Measurements from ENCODE around the gene HID1.

Gene HID1

DNA sequence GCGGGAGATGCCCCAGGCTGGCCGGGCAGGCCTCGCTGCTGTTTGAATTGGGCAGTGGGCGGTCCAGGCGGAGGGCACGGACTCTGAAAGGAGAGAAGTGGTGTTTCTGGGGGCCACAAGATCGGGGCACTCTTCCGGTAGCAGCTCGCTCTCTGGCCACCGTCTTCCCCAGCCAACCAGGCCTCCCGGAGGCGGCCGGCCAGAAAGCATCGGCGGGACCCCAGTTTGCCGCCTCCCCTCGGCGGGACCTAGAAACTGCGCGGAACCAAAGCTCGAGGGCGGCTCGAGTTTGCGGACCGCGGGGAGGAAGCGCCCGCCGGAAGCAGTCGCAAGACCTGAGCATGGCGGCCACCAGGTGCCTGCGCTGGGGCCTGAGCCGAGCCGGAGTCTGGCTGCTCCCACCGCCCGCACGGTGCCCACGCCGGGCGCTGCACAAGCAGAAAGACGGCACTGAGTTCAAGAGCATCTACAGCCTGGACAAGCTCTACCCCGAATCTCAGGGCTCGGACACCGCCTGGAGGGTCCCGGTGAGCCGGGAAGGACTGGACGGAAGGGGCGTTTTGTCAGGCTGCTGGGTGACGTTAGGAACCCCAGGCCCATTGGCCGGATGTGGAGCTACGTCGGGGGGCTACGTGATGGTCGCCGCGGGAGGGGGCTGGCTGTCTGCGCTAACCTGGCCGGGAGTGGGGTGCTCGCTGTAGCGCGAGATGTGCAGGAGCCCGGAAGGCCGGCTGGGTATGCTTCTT lies 40.0 kb upstream of the HID1 start, which contains the start of gene MRPL58:
Gene MRPL58 (plus strand): TSS at position 325 of the 746 bp plus-strand sequence. CDS start 17 bp downstream, at position 342.
- Mint-ChIP-seq H3K4me1 (peaks cover 23% of the 10 kb centered on the region), H3K27me3 (ENCODE audit: low read depth) (no peaks in the 10 kb centered on the region), H3K4me3 (peak within 1 kb of the TSS; percentile 91 to 96 (median 94)), H3K27ac (peak within 1 kb of the TSS; percentile 97 to 99 (median 97)), H3K9me3 (no peaks in the 10 kb centered on the region), H3K36me3 (ENCODE audit: low read depth) (peaks cover 14% of the 10 kb centered on the region)
- TF ChIP-seq CTCF (IDR thresholded peaks at IDR 0.05; ENCODE audit: unreplicated experiment in 3 of 3), result peak; percentile 57 to 68 (median 65)

GRCh38 chr17:75012096-75012345 lies 39.5 kb upstream of the HID1 start:
- no peak for TF ChIP-seq CTCF (IDR thresholded peaks at IDR 0.05; ENCODE audit: unreplicated experiment in 3 of 3)
- peak overlapping the region; percentile 97 to 99 (median 97) for H3K27ac Mint-ChIP-seq
- peaks cover 14% of the 10 kb centered on the region for H3K36me3 Mint-ChIP-seq (ENCODE audit: low read depth)
- H3K9me3 Mint-ChIP-seq, result no peaks in the 10 kb centered on the region
- no peaks in the 10 kb centered on the region for H3K27me3 Mint-ChIP-seq (ENCODE audit: low read depth)
- H3K4me1 Mint-ChIP-seq, result peaks cover 23% of the 10 kb centered on the region
- peak overlapping the region; percentile 91 to 96 (median 94) for H3K4me3 Mint-ChIP-seq

- Mint-ChIP-seq H3K9me3 (no peaks in the 10 kb centered on the region), H3K36me3 (ENCODE audit: low read depth) (peaks cover 12% of the 10 kb centered on the region), H3K27me3 (ENCODE audit: low read depth) (no peaks in the 10 kb centered on the region), H3K4me1 (peaks cover 23% of the 10 kb centered on the region), H3K27ac (peak overlapping the region; percentile 97 to 99 (median 97)), H3K4me3 (peak overlapping the region; percentile 91 to 96 (median 94))
- no peak for TF ChIP-seq CTCF (IDR thresholded peaks at IDR 0.05; ENCODE audit: unreplicated experiment in 3 of 3)
Measured at GRCh38 chr17:75011401-75012095, 39.0 kb upstream of the HID1 start.

DNA sequence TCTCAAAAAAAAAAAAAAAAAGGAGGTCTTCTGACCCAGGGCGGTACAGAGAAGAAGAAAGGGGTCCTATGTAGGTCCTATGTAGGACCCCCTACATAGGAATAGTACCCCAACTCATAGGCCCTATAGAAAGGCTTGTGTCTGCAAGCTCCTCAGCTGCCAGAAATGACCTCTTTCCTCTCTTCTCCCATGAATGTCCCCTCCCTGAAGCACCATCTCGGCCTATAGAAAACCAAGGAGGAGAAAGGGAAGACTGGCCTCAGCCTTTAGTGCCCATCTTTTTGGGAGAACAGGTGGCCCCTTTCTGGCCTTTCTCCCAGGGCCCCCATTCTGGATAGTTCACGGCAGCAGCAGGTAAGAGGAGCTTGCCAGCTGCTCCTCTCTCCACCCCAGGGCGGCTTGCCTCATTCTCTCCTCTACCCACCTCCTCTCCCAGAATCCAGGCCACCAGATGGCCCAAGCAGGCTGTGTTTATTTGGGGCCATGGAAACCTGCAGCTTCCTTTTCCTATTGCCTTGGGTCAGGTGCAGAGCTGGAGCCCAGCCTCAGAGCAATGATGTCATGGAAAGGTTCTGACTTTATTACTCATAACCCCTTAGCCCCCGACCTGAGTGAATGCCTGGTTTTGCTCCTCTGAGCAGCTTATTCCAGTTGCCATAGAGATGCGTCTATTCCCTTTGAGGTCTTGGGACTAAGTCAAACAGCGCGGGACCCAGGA lies 38.3 kb upstream of the HID1 start:
- H3K9me3 Mint-ChIP-seq, result no peaks in the 10 kb centered on the region
- peak overlapping the region; percentile 68 to 96 (median 91) for H3K4me3 Mint-ChIP-seq
- H3K4me1 Mint-ChIP-seq, result peaks cover 23% of the 10 kb centered on the region
- no peak for TF ChIP-seq CTCF (IDR thresholded peaks at IDR 0.05; ENCODE audit: unreplicated experiment in 3 of 3)
- no peaks in the 10 kb centered on the region for H3K27me3 Mint-ChIP-seq (ENCODE audit: low read depth)
- H3K36me3 Mint-ChIP-seq (ENCODE audit: low read depth), result peaks cover 7% of the 10 kb centered on the region
- H3K27ac Mint-ChIP-seq, result peak overlapping the region; percentile 97 to 99 (median 97)

DNA sequence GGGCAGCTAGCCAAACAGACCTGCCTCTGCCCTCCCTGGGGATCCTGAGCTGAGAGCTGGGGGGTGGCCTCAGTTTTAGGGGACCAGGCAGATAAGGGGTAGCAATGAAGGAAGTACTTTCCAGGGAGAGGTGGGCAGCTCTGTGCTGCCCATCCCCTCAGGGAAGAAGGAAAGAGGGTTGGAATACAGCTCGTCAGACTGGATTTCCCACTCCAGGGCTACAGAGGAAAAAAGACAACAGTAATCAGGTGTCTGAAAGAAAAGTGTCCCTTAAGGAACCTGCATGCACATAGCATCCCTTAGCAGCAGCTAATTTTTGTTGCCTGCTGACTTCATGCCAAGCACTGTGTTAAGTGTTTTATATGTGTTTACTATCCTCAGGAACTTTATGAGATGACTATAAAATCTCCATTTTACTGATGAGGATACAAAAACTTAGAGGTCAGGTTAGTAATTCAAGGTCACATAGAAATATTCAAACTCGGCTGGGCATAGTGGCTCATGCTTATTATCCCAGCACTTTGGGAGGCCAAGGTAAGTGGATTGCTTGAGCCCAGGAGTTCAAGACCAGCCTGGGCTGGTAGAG lies 36.7 kb upstream of the HID1 start:
- H3K4me3 Mint-ChIP-seq, result peak overlapping the region in 1 of 3 experiments; percentile 50
- peak overlapping the region in 1 of 3 experiments; percentile 48 for H3K27ac Mint-ChIP-seq
- peaks cover 3% of the 10 kb centered on the region for H3K36me3 Mint-ChIP-seq (ENCODE audit: low read depth)
- peaks cover 23% of the 10 kb centered on the region for H3K4me1 Mint-ChIP-seq
- TF ChIP-seq CTCF (IDR thresholded peaks at IDR 0.05; ENCODE audit: unreplicated experiment in 3 of 3), result no peak
- H3K27me3 Mint-ChIP-seq (ENCODE audit: low read depth), result no peaks in the 10 kb centered on the region
- no peaks in the 10 kb centered on the region for H3K9me3 Mint-ChIP-seq
